CD4-positive, alpha-beta T cell treated with Interleukin-17A for 1 hour (primary cell): ENCODE results near the gene NOP9.

Source experiments
- DNase-seq: peaks from one replicate; pipeline ENCODE4 v3.0.0-alpha.2; 2020

NOP9 gene

GRCh38 chr14:24263848-24264247 lies 35.8 kb upstream of the NOP9 start:
- DNase-seq = no peak

- no peak for DNase-seq
These were observed 35.4 kb upstream of the NOP9 start for GRCh38 chr14:24264298-24264697.

- no peak for DNase-seq
These were observed 33.1 kb upstream of the NOP9 start for GRCh38 chr14:24266344-24267244.

- DNase-seq = no peak
These were observed 32.1 kb upstream of the NOP9 start for GRCh38 chr14:24267516-24267915.

- no peak for DNase-seq
These were observed 31.4 kb upstream of the NOP9 start for GRCh38 chr14:24268225-24268624.

- DNase-seq = no peak
These were observed 30.3 kb upstream of the NOP9 start for GRCh38 chr14:24269368-24269767.

GRCh38 chr14:24269910-24270536 lies 29.6 kb upstream of the NOP9 start:
- no peak for DNase-seq

GRCh38 chr14:24270537-24271133 lies 29.0 kb upstream of the NOP9 start:
- no peak for DNase-seq

GRCh38 chr14:24271134-24271833 lies 28.4 kb upstream of the NOP9 start, which contains the start of gene RABGGTA:
Gene RABGGTA, minus strand, starts transcription at chr14:24271597. Its CDS starts 482 bp downstream, at chr14:24271115.
- DNase-seq = peak; percentile 96

- no peak for DNase-seq
These were observed 27.8 kb upstream of the NOP9 start for GRCh38 chr14:24271834-24272263.

- DNase-seq = no peak
These were observed 27.2 kb upstream of the NOP9 start for GRCh38 chr14:24272467-24272866.

- no peak for DNase-seq
These were observed 26.1 kb upstream of the NOP9 start for GRCh38 chr14:24273422-24273998.

GRCh38 chr14:24274101-24274543 lies 25.5 kb upstream of the NOP9 start:
- peak; percentile 72 for DNase-seq

GRCh38 chr14:24277071-24277470 lies 22.6 kb upstream of the NOP9 start:
- DNase-seq = no peak

GRCh38 chr14:24277606-24278321 lies 21.9 kb upstream of the NOP9 start:
- DNase-seq = peak; percentile 12

- DNase-seq = no peak
These were observed 21.2 kb upstream of the NOP9 start for GRCh38 chr14:24278424-24278823.

- peak; percentile 75 for DNase-seq
These were observed 20.1 kb upstream of the NOP9 start for GRCh38 chr14:24279301-24280186.

GRCh38 chr14:24280797-24281460 lies 18.7 kb upstream of the NOP9 start:
- no peak for DNase-seq

- DNase-seq = no peak
These were observed 18.0 kb upstream of the NOP9 start for GRCh38 chr14:24281636-24282035.

GRCh38 chr14:24282736-24283135 lies 16.9 kb upstream of the NOP9 start:
- DNase-seq = no peak
